ENCODE results near the gene ACOD1.

ACOD1 gene

GRCh38 chr13:76992548-76993001, 44.3 kb downstream of the ACOD1 start:
- DNase-seq: peak in 1 of 2 experiments; percentile 67

GRCh38 chr13:76993021-76993420, 44.7 kb downstream of the ACOD1 start:
- no peak for DNase-seq

GRCh38 chr13:76993473-76993872, 45.2 kb downstream of the ACOD1 start:
- DNase-seq: no peak

DNA sequence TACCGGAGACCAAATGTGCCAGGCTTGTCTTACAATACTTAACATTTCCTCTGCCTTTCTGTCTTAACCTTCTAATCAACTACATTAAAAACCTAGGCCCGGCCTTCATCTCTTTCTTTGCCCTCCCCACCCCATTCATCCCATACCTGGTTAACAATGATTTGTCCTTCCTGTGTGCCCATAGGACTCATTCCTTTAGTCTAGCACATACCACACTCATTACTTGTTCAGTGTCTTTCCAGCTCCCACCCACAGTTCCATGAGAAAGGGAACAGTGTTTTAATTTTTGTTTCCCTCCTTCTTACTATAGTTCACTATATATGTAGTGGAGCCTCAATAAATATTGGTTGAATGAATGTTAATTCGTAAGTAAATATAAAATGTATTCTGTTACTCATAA, 46.0 kb downstream of the ACOD1 start:
- DNase-seq: no peak

GRCh38 chr13:77000475-77000874, 52.2 kb downstream of the ACOD1 start:
- DNase-seq: no peak

GRCh38 chr13:77001540-77001939, 53.2 kb downstream of the ACOD1 start:
- DNase-seq: no peak

DNA sequence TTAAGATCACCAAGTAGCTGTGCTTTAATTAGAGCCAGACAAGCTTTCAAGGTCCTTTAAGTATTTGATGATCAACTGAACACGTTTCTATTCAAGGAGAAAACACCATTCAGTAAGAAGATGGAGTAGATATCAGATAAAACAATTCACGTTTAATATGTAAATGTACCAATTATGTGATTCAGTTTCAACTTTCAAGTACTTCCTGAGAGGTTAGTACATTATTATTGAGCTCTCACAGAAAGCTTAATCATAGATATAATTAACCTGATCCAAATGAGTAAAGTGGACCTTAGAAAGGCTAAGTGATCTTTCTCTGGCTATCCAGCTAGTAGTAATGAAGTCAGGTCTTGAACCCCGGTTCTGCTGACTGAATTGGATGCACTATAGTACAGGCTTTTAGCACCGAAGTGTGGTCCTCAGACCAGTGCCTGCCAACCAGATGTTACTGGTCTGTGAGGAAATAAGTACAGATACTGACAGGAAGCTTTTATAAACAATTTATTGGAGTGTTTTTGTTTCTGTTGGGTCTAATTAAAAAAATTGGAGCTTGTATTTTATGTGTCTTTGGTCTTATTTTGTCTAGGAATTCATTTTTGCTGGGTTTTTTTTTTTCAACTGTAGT, 53.8 kb downstream of the ACOD1 start:
- no peak for DNase-seq

DNA sequence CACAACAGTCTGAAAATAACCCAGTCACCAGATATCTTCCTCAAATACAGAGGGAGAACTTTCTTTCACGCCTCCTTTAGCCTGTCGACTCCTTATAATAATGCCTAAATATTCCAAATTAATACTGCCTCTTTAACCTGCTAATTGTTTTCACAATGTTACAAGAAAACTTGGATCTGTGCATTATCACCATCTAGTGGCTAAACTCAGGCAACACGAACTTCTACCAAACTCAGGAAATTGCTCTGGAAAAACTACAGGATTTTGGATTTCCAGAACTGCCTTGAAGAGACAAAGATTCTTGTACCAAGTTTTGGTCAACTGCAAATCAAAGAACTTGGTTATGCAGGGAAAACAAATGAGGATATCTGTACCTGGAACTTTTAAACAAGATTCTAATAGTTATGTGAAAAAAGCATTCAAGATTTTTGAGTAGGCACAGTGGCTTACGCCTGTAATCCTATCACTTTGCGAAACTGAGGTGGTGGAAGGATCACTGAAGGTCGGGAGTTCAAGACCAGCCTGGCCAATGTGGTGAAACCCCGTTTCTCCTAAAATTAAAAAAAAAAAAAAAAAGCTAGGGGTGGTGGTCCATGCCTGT, 54.4 kb downstream of the ACOD1 start:
- DNase-seq: peak in 1 of 2 experiments; percentile 43
